Immature natural killer cell (primary cell): Measurements from ENCODE around the gene SHISA9. TPM values are rescaled to one million over a fixed set of nuclear protein-coding genes. Genes with fewer than 3 reads are reported as not detected.

ENCODE experiments used
- DNase-seq, 3 donors: peaks; one replicate each; pipeline ENCODE4 v3.0.0; 2022; ENCODE audit warnings: mixed read lengths in 1 of 3
- H3K27ac Mint-ChIP-seq, 6 donors: one replicate each; pipeline ENCODE4 v1.8.0; 2020; ENCODE audit warnings: mixed read lengths in 6 of 6, mild to moderate bottlenecking in 5 of 6, inconsistent platforms in 4 of 6, moderate library complexity in 3 of 6
- H3K27me3 Mint-ChIP-seq, 3 donors: one replicate each; pipeline ENCODE4 v1.8.0; 2020 to 2021; ENCODE audit warnings: low read depth in 3 of 3, mild to moderate bottlenecking in 3 of 3, mixed read lengths in 3 of 3, moderate library complexity in 3 of 3, inconsistent platforms in 1 of 3
- H3K36me3 Mint-ChIP-seq, 3 donors: one replicate each; pipeline ENCODE4 v1.8.0; 2020; ENCODE audit warnings: mixed read lengths in 3 of 3, inconsistent platforms in 2 of 3, mild to moderate bottlenecking in 2 of 3
- H3K4me1 Mint-ChIP-seq, 2 donors: one replicate each; pipeline ENCODE4 v1.8.0; 2020; ENCODE audit warnings: inconsistent platforms in 2 of 2, mild to moderate bottlenecking in 2 of 2, mixed read lengths in 2 of 2, moderate library complexity in 1 of 2
- H3K4me3 Mint-ChIP-seq, 5 donors: one replicate each; pipeline ENCODE4 v1.8.0; 2020; ENCODE audit warnings: mild to moderate bottlenecking in 5 of 5, mixed read lengths in 5 of 5, inconsistent platforms in 3 of 5, moderate library complexity in 3 of 5
- H3K9me3 Mint-ChIP-seq, 6 donors: one replicate each; pipeline ENCODE4 v1.8.0; 2020; ENCODE audit warnings: mild to moderate bottlenecking in 6 of 6, mixed read lengths in 6 of 6, inconsistent platforms in 4 of 6, moderate library complexity in 3 of 6
- polyA plus RNA-seq, 3 donors: library from polyadenylated mRNA; unstranded; fragments of 300-500 nt; fragmentation: Illumina TruSeq; gene quantifications; one replicate each; pipeline ENCODE4 v1.2.3, GENCODE V29; 2021

SHISA9 gene
- polyA plus RNA-seq, 3 donors from 2014 or later: not detected

GRCh38 chr16:13118091-13118490 lies 216.7 kb downstream of the SHISA9 start:
- Mint-ChIP-seq H3K9me3 (peaks cover 0 to 5% (median 3%) of the 10 kb centered on the region in 6 donors), H3K4me1 (no peaks in the 10 kb centered on the region), H3K36me3 (no peaks in the 10 kb centered on the region), H3K4me3 (no peak overlapping the region), H3K27me3 (peaks cover 0 to 3% (median 0%) of the 10 kb centered on the region in 3 donors), H3K27ac (no peak overlapping the region)
- DNase-seq: no peak

DNA sequence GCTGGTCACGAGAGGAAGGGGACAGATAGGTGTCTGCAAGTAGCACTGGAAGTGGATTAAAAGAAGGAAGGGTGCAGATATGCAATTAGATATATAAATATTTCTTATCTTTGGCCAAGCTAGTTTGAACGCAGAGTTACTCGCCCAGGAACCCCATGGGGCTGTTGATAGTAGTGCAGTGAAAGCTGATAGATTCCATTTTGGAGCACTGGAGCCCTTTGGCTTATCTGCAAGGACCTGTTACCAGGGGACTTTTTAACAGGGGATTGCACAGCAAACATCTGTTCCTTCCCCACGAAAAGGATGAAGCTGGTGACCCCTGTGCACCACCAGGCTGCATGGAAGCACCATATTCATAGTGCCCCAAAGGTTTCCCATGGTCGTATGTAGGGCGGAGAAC lies 218.7 kb downstream of the SHISA9 start:
- Mint-ChIP-seq H3K27ac (no peak overlapping the region), H3K36me3 (no peaks in the 10 kb centered on the region), H3K27me3 (peaks cover 0 to 3% (median 0%) of the 10 kb centered on the region in 3 donors), H3K9me3 (peaks cover 0 to 6% (median under 1%) of the 10 kb centered on the region in 6 donors), H3K4me3 (no peak overlapping the region), H3K4me1 (no peaks in the 10 kb centered on the region)
- DNase-seq: no peak

DNA sequence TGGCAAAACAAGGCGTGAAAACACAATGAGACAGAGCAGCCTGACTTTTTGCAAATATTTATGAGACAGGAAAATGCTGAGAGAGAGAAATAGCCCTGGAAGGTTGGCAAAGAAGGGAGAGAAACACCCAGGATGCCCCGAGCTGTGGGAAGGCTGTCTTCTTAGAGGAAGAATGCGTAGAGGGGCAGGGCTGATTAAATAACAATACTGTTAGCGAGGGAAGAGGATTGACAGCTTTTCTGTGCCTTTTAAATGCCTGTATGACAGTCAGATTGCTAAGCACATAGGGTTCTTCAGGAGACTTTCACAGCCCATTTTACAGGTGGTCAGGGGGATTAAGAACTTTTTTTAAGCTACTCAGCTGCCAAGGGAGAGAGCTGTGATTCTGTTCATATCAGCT lies 219.2 kb downstream of the SHISA9 start:
- H3K36me3 Mint-ChIP-seq: no peaks in the 10 kb centered on the region
- no peak overlapping the region for H3K4me3 Mint-ChIP-seq
- H3K4me1 Mint-ChIP-seq: no peaks in the 10 kb centered on the region
- H3K27me3 Mint-ChIP-seq: peaks cover 0 to 3% (median 0%) of the 10 kb centered on the region in 3 donors
- peaks cover 0 to 6% (median under 1%) of the 10 kb centered on the region in 6 donors for H3K9me3 Mint-ChIP-seq
- DNase-seq: no peak
- H3K27ac Mint-ChIP-seq: no peak overlapping the region

- no peaks in the 10 kb centered on the region for H3K36me3 Mint-ChIP-seq
These were observed 222.6 kb downstream of the SHISA9 start for GRCh38 chr16:13123991-13124390.

GRCh38 chr16:13127144-13127543 lies 225.7 kb downstream of the SHISA9 start:
- peaks cover 0 to 8% (median under 1%) of the 10 kb centered on the region in 6 donors for H3K9me3 Mint-ChIP-seq
- peaks cover 0 to 4% (median 2%) of the 10 kb centered on the region in 3 donors for H3K27me3 Mint-ChIP-seq
- no peak overlapping the region for H3K4me3 Mint-ChIP-seq
- no peaks in the 10 kb centered on the region for H3K4me1 Mint-ChIP-seq
- no peaks in the 10 kb centered on the region for H3K36me3 Mint-ChIP-seq
- no peak for DNase-seq
- H3K27ac Mint-ChIP-seq: no peak overlapping the region

More at GRCh38 chr16:13123991-13124390, 222.6 kb downstream of the SHISA9 start:
- no peak for DNase-seq
- Mint-ChIP-seq H3K27ac (no peak overlapping the region), H3K9me3 (peaks cover 0 to 6% (median 1%) of the 10 kb centered on the region in 6 donors), H3K4me1 (no peaks in the 10 kb centered on the region), H3K4me3 (no peak overlapping the region), H3K27me3 (peaks cover 0 to 3% (median 0%) of the 10 kb centered on the region in 3 donors)

DNA sequence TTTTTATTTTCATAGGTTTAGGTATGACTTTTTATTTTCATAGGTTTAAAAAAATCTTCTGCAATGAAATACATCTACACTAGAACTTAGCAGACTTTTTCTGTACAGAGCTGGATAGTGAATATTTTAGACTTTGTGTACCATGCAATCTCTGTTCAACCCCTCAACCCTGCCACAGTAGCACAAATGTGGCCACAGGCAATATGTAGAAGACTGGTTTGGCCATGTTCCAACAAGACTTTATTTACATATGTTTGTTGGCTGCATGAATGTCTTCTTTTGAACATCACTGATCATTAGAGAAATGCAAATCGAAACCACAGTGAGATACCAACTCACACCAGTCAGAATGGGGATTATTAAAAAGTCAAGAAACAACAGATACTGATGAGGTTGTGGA lies 229.2 kb downstream of the SHISA9 start:
- peaks cover 0 to 2% (median 2%) of the 10 kb centered on the region in 3 donors for H3K27me3 Mint-ChIP-seq
- H3K4me1 Mint-ChIP-seq: no peaks in the 10 kb centered on the region
- DNase-seq: no peak
- H3K36me3 Mint-ChIP-seq: no peaks in the 10 kb centered on the region
- no peak overlapping the region for H3K27ac Mint-ChIP-seq
- no peak overlapping the region for H3K4me3 Mint-ChIP-seq
- H3K9me3 Mint-ChIP-seq: peaks cover 0 to 9% (median 3%) of the 10 kb centered on the region in 6 donors

DNA sequence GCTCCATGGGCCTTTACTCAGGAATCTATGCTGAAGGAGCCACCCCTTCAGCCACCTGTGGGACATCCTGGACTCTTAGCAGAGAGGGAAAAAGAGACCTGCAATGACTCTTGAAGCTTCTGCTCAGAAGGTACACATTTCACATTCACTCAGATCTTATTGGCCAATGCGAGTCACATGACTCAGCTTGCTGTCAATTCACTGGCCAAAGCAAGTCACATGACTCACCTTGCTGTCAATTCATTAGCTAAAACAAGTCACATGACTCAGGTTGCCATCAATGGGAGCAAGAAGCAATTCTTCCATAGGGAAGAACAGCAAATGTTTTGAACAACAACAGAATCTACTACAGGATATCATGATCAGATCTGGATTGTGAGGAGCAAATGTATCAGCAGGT lies 233.4 kb downstream of the SHISA9 start:
- H3K9me3 Mint-ChIP-seq: peaks cover 1 to 14% (median 6%) of the 10 kb centered on the region in 6 donors
- no peak overlapping the region for H3K27ac Mint-ChIP-seq
- H3K27me3 Mint-ChIP-seq: peaks cover 0 to 2% (median 1%) of the 10 kb centered on the region in 3 donors
- H3K4me3 Mint-ChIP-seq: no peak overlapping the region
- H3K4me1 Mint-ChIP-seq: no peaks in the 10 kb centered on the region
- no peak for DNase-seq
- no peaks in the 10 kb centered on the region for H3K36me3 Mint-ChIP-seq

GRCh38 chr16:13136901-13137300 lies 235.5 kb downstream of the SHISA9 start:
- H3K9me3 Mint-ChIP-seq: peaks cover 1 to 14% (median 5%) of the 10 kb centered on the region in 6 donors
- no peaks in the 10 kb centered on the region for H3K4me1 Mint-ChIP-seq
- H3K27ac Mint-ChIP-seq: no peak overlapping the region
- DNase-seq: no peak
- H3K4me3 Mint-ChIP-seq: no peak overlapping the region
- H3K36me3 Mint-ChIP-seq: no peaks in the 10 kb centered on the region
- H3K27me3 Mint-ChIP-seq: peaks cover 0 to 1% (median 0%) of the 10 kb centered on the region in 3 donors

DNA sequence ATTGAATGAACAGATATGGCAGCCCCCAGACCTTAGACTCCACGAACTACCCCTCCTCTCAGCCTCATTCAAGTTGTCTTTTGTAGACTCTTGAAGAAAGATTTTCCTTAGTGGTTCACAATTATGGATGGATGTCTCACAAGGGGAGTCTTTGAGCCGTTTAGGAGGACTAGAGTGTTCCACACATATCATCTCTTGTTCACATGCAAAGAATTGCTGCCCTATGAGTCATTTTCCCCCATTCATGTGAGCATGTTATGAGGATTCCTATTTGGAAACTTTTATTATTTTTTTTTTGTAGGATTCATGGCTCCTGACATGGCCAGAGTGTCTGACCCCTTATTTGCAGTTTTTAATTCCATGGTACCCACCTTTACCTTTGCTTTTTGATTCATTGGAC lies 237.1 kb downstream of the SHISA9 start:
- Mint-ChIP-seq H3K4me3 (no peak overlapping the region), H3K27me3 (peaks cover 0 to 1% (median 0%) of the 10 kb centered on the region in 3 donors), H3K4me1 (no peaks in the 10 kb centered on the region), H3K36me3 (no peaks in the 10 kb centered on the region), H3K27ac (no peak overlapping the region), H3K9me3 (peaks cover 1 to 9% (median 4%) of the 10 kb centered on the region in 6 donors)
- no peak for DNase-seq

- Mint-ChIP-seq H3K36me3 (no peaks in the 10 kb centered on the region), H3K27me3 (peaks cover 0 to 2% (median 1%) of the 10 kb centered on the region in 3 donors), H3K9me3 (peaks cover 0 to 9% (median 3%) of the 10 kb centered on the region in 6 donors), H3K27ac (no peak overlapping the region), H3K4me1 (no peaks in the 10 kb centered on the region), H3K4me3 (no peak overlapping the region)
- no peak for DNase-seq
These were observed 238.4 kb downstream of the SHISA9 start for GRCh38 chr16:13139661-13140241.

DNA sequence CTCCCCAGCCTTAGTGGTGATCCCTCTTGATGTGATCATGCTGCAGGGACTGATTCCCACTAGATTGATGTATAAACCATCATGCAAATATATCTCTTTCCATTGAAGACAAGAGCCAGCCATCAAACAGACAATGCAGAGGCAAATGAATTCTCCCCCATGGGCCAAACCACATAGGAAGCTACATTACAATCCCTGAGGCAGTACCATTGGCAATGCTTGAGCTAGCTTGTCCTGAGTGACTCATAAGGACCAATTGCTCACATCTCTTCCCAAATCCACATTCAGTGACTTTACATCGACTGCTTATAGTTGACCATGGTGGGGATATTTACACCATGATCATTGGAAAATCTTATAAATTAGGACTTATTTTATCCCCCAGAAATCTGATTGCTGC lies 242.2 kb downstream of the SHISA9 start:
- Mint-ChIP-seq H3K4me1 (no peaks in the 10 kb centered on the region), H3K36me3 (no peaks in the 10 kb centered on the region), H3K9me3 (peaks cover 0 to 6% (median 4%) of the 10 kb centered on the region in 6 donors), H3K27me3 (peaks cover 0 to 3% (median 2%) of the 10 kb centered on the region in 3 donors), H3K4me3 (no peak overlapping the region), H3K27ac (no peak overlapping the region)
- no peak for DNase-seq

- H3K4me3 Mint-ChIP-seq: no peak overlapping the region
- peaks cover 0 to 6% (median 4%) of the 10 kb centered on the region in 6 donors for H3K9me3 Mint-ChIP-seq
- DNase-seq: no peak
- H3K27me3 Mint-ChIP-seq: peaks cover 0 to 5% (median 2%) of the 10 kb centered on the region in 3 donors
- H3K4me1 Mint-ChIP-seq: no peaks in the 10 kb centered on the region
- H3K36me3 Mint-ChIP-seq: no peaks in the 10 kb centered on the region
- H3K27ac Mint-ChIP-seq: no peak overlapping the region
These were observed 245.4 kb downstream of the SHISA9 start for GRCh38 chr16:13146829-13147228.

GRCh38 chr16:13148294-13148693 lies 246.9 kb downstream of the SHISA9 start:
- peaks cover 0 to 8% (median 4%) of the 10 kb centered on the region in 6 donors for H3K9me3 Mint-ChIP-seq
- H3K27me3 Mint-ChIP-seq: peaks cover 0 to 5% (median 2%) of the 10 kb centered on the region in 3 donors
- H3K4me3 Mint-ChIP-seq: no peak overlapping the region
- H3K27ac Mint-ChIP-seq: no peak overlapping the region
- H3K36me3 Mint-ChIP-seq: no peaks in the 10 kb centered on the region
- DNase-seq: no peak
- H3K4me1 Mint-ChIP-seq: no peaks in the 10 kb centered on the region

GRCh38 chr16:13148836-13149235 lies 247.4 kb downstream of the SHISA9 start:
- peaks cover 0 to 8% (median 4%) of the 10 kb centered on the region in 6 donors for H3K9me3 Mint-ChIP-seq
- H3K27me3 Mint-ChIP-seq: peaks cover 0 to 5% (median 2%) of the 10 kb centered on the region in 3 donors
- H3K4me3 Mint-ChIP-seq: no peak overlapping the region
- no peaks in the 10 kb centered on the region for H3K36me3 Mint-ChIP-seq
- H3K4me1 Mint-ChIP-seq: no peaks in the 10 kb centered on the region
- DNase-seq: no peak
- H3K27ac Mint-ChIP-seq: no peak overlapping the region
